Mesodermal cell (in vitro differentiated cells): ENCODE measurements around the gene DTD1. TPM values are rescaled to one million over a fixed set of nuclear protein-coding genes. Genes with fewer than 3 reads are reported as not detected.

Experiments used
- H3K27ac ChIP-seq: 2 replicates; pipeline ENCODE4 v1.7.0; 2013; ENCODE audit warnings: mild to moderate bottlenecking, low read depth, low read length, moderate library complexity; ENCODE audit not compliant: severe bottlenecking
- H3K36me3 ChIP-seq: 2 replicates; pipeline ENCODE4 v1.7.1; 2013; ENCODE audit warnings: mild to moderate bottlenecking, low read length, moderate library complexity; ENCODE audit not compliant: control insufficient read depth, insufficient read depth
- H3K4me1 ChIP-seq: one replicate; pipeline ENCODE4 v1.7.1; 2013; ENCODE audit warnings: mild to moderate bottlenecking, low read length; ENCODE audit not compliant: insufficient read depth, control insufficient read depth, poor library complexity, severe bottlenecking
- H3K4me3 ChIP-seq: 2 replicates; pipeline ENCODE4 v1.7.0; 2013; ENCODE audit warnings: low read length, control low read depth, mild to moderate bottlenecking; ENCODE audit not compliant: insufficient read depth, poor library complexity, severe bottlenecking; ENCODE audit errors: extremely low read depth
- H3K9me3 ChIP-seq: 2 replicates; pipeline ENCODE4 v1.7.1; 2013; ENCODE audit warnings: mild to moderate bottlenecking, low read length, moderate library complexity; ENCODE audit not compliant: control insufficient read depth
- WGBS, 2 experiments: methylation state at CpG; one replicate each; pipeline ENCODE4 v1.1.5; 2013; ENCODE audit warnings: missing lambda C conversion rate in 2 of 2; ENCODE audit not compliant: insufficient coverage in 2 of 2; 5-methylcytosine and 5-hydroxymethylcytosine counted together
- polyA plus RNA-seq, 2 experiments: library from polyadenylated mRNA; stranded (reverse); fragments of 50-300 nt; gene quantifications; one replicate each; pipeline ENCODE4 v1.2.3, GENCODE V29; 2013

DTD1 gene, protein sequence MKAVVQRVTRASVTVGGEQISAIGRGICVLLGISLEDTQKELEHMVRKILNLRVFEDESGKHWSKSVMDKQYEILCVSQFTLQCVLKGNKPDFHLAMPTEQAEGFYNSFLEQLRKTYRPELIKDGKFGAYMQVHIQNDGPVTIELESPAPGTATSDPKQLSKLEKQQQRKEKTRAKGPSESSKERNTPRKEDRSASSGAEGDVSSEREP
- polyA plus RNA-seq (2013, experiment 1 of 2) = 47.3 TPM
- polyA plus RNA-seq (2013, experiment 2 of 2) = 44.5 TPM

DNA sequence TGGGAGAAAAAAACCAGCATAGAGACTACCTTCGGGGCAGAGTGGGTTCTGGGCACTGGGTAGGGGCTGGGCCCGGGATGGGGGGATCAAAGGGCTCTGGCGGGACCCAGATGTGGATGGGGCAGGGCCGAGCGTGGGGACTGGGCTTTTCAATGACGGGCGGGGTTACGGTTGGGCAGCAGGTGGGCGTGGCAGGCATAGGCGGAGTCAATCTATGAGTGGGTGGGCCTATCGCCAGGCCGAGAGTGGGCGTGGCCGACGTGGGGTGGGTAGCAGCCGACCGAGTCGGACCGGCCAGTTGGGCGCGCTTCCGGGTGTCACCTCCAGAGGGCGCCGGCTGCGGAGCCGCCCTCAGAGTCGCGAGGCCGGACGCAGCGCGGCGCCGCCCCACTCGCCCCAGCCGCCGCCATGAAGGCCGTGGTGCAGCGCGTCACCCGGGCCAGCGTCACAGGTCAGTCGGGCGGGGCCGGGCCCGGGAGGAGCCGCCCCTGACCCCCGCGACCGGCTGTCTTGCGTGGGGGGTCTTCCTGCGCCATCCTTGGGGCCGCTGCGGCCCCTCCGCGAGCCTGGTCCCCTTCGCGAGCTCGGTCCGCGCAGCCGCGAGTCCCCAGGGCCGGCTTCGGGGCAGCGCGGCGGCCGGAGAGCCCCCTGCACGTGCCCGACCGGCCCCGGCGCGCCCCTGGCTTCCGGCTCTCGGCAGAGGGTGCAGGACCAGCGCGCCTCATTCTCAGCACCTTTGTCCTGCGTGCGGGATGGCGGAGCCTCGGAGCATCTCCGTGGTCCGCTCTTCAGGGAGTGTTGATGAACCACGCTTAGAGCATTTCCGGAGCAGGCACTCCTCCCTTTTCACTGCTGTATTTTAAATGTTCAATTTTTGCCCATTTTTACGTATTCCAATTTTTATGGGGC lies at the start of gene DTD1:
Gene DTD1, plus strand, starts transcription at position 390 of the 909 bp plus-strand sequence. Its CDS starts 19 bp downstream, at position 409.
- Histone ChIP-seq H3K9me3 (no peaks in the 10 kb centered on the region), H3K36me3 (no peaks in the 10 kb centered on the region), H3K4me1 (peaks cover 5% of the 10 kb centered on the region), H3K4me3 (peak within 1 kb of the TSS; percentile 67), H3K27ac (peak within 1 kb of the TSS; percentile 66)
- 1% methylated on average over 61 to 70 of the region's 88 CpGs for whole genome bisulfite sequencing, 2 experiments

DNA sequence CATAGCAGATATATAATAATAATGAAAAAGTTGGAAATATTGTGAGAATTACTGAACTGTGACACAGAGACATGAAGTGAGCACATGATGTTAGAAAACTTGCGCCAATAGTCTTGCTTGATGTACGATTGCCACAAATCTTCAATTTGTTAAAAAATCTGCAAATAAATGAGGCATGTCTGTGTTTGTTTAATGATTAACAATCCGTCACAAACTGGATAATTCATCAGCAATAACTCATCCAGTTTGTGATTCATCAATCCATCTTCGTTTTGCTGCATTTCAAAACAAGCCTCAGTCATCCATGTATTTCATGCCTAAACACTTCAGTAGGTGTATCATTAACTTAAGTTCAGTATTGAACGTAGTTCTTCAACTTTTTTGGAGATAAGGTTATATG lies 46.1 kb upstream of the DTD1 start:
- no peaks in the 10 kb centered on the region for H3K9me3 ChIP-seq
- no peak overlapping the region for H3K4me3 ChIP-seq
- peaks cover 75% of the 10 kb centered on the region for H3K36me3 ChIP-seq
- WGBS, 2 experiments = 93 to 98% methylated on average over 3 to 5 of the region's 5 CpGs
- no peaks in the 10 kb centered on the region for H3K4me1 ChIP-seq
- no peak overlapping the region for H3K27ac ChIP-seq

DNA sequence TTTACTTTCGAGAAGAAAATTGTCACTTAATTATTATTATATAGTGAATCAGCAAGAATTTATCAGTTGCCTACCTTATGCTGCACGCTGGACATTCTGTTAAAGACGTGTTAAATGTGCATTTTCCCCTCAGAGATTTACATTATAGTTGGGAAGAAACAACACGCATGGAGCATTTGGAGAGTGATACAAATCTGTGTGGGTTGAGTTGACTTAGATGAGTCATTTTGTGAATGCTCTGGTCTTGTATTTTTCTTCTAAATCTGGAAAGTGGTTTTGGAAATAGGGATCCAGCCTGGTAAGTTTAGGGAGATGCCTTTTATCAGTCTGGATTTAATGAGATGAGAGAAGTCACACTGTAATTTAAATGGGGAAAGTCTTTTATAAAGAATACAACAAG lies 44.6 kb upstream of the DTD1 start:
- Histone ChIP-seq H3K36me3 (peaks cover 80% of the 10 kb centered on the region), H3K4me3 (no peak overlapping the region), H3K9me3 (no peaks in the 10 kb centered on the region), H3K27ac (no peak overlapping the region), H3K4me1 (no peaks in the 10 kb centered on the region)
- 75 to 83% methylated on average over 1 of the region's 4 CpGs for WGBS, 2 experiments

DNA sequence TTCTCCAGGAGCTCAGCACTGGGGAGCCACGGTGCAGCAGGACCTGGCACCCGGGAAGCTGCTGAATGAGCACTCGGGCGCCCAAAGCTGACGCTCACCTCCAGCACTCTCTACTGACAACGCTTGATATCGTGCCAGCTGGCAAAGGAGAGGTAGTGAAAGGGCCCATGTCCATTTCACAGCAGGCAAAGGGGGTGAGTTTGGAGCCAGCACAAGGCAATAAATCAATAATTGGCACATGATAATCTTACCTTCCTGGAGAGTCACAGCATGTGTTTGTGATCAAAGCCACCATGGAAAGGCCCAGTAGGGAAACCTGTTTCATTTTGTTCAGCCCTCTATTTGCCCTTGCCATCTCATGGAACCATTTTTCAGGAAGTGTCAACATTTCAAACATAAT lies 43.9 kb upstream of the DTD1 start:
- peaks cover 86% of the 10 kb centered on the region for H3K36me3 ChIP-seq
- no peak overlapping the region for H3K4me3 ChIP-seq
- H3K27ac ChIP-seq = no peak overlapping the region
- WGBS, 2 experiments = 90 to 98% methylated on average over 2 to 5 of the region's 7 CpGs
- H3K4me1 ChIP-seq = no peaks in the 10 kb centered on the region
- H3K9me3 ChIP-seq = no peaks in the 10 kb centered on the region

DNA sequence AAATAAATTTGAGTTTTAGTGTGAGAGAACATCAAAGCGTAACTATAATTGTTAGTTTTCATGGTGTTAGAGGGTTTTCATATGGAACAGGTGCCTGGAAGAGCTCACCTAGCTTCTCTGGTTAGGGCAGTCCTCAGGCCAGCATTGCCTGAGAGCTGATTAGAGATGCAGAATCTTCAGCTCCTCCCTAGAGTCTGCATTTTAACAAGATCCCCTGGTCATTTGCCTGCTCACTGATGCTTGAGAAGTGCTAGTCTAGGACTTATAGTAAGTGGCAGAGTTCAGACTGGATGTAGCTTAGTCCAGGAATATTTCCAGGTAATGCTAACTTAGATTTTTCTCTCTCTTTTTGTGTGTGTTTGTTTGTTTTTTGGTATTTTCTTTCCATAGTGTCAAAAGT lies 42.3 kb upstream of the DTD1 start:
- Histone ChIP-seq H3K27ac (no peak overlapping the region), H3K4me1 (no peaks in the 10 kb centered on the region), H3K4me3 (no peak overlapping the region), H3K36me3 (peaks cover 89% of the 10 kb centered on the region), H3K9me3 (no peaks in the 10 kb centered on the region)
- WGBS, 2 experiments = 100% methylated on average over 1 of the region's 1 CpG; no CpG with 5 or more reads in 1 of the 2 experiments

DNA sequence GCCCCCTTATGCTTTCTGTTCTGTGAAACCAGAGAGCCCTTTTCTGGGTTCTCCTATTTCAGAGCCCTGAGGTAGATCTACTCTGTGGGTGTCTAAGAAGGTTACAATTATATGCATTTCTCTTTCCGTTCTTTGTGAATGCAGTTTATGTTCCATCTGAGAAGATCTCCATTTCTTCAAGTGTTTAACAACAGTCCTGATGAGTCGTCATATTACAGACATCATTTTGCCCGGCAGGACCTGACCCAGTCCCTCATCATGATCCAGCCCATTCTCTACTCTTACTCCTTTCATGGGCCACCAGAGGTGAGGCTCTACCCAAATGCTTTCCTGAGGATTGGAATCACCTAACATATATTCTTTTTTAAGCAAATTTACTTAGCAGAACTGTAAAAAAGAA lies 39.4 kb upstream of the DTD1 start:
- no peak overlapping the region for H3K4me3 ChIP-seq
- 100% methylated on average over 3 of the region's 3 CpGs for WGBS, 2 experiments
- no peaks in the 10 kb centered on the region for H3K9me3 ChIP-seq
- H3K36me3 ChIP-seq = peaks cover 82% of the 10 kb centered on the region
- H3K27ac ChIP-seq = no peak overlapping the region
- H3K4me1 ChIP-seq = no peaks in the 10 kb centered on the region

DNA sequence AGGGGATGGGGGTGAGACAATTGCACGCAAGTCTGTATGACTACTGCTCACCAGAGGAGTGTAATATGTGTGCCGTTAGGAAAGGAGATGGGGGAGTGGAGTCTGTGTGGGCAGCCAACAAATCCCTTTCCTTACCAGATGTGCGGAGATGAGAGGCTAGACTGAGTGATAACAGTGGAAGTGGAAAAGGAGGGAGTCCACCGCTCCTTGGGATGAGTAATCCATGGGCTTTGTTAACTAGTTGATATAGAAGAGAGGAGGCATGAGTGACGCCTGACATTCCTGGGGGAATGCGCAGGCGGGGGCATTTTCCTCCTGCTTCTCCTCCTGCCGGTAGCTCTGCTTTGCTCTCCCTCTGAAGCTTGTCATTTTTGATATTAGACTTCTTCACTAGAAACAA lies 34.1 kb upstream of the DTD1 start:
- WGBS, 2 experiments = 95 to 100% methylated on average over 3 to 7 of the region's 8 CpGs
- Histone ChIP-seq H3K9me3 (no peaks in the 10 kb centered on the region), H3K4me1 (no peaks in the 10 kb centered on the region), H3K4me3 (no peak overlapping the region), H3K36me3 (peaks cover 67% of the 10 kb centered on the region), H3K27ac (no peak overlapping the region)

DNA sequence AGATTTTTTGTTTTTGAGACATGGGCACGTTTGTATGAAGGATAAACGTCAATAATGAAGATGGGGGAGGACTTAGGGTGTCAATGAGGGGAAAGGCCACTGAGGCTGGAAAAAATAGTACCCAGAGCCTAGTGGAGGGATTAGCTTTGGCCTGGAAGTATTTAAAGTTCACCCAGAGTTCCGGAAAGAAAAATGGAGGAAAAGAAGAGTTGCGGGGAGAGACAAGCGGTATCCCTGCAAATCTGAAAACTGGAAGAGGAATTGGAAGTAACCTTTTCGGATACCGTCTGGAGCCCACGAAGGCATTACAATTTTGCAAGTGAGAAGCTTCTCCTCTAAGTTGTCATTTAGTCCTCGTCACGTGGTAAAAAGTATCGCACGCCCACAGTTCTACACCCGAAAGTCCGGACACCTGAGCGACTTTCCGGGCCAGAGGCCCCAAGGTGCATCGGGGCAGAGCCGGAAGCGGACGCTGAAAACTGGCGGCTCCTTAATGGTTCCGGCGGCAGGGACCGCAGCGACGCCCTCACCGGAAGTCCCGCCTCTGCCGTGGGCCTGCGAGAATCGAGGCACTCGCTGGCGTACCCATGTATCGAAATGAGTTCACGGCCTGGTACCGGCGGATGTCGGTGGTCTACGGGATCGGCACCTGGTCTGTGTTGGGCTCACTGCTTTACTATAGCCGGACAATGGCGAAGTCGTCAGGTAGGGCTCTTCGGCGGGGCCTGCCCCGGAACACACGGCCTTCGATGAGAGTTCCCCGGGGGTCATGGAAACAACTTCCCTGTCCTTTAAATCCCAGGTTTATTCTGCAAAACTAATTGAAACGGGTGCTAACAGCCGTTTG lies 20.7 kb upstream of the DTD1 start, which contains the start of gene SMIM26:
Gene SMIM26, plus strand, starts transcription at position 541 of the 847 bp plus-strand sequence. Its CDS starts 47 bp downstream, at position 588.
- H3K9me3 ChIP-seq = no peaks in the 10 kb centered on the region
- H3K4me3 ChIP-seq = peak within 1 kb of the TSS; percentile 73
- H3K36me3 ChIP-seq = peaks cover 33% of the 10 kb centered on the region
- no peaks in the 10 kb centered on the region for H3K4me1 ChIP-seq
- H3K27ac ChIP-seq = peak within 1 kb of the TSS; percentile 54
- WGBS, 2 experiments = 0 to 1% methylated on average over 48 to 49 of the region's 51 CpGs

DNA sequence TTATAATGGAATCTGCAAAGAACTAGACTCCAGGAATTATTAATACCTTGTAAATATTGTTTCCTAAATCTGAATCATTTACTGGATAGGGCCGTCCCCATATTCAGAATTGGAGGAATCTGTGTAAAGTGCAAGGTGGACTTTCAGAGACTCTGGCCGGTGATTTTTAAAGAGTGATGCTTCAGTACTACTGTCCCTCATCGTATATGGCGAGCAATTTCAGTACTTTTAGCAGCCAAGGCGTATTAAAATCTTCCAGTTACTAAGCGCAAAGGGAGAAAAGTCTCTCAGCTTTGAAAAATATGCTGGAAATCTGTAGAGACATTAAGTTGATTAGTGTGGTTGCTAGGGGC lies 20.1 kb upstream of the DTD1 start:
- peak overlapping the region; percentile 54 for H3K27ac ChIP-seq
- peaks cover 30% of the 10 kb centered on the region for H3K36me3 ChIP-seq
- H3K4me1 ChIP-seq = no peaks in the 10 kb centered on the region
- no peaks in the 10 kb centered on the region for H3K9me3 ChIP-seq
- 0 to 10% methylated on average over 5 of the region's 6 CpGs for WGBS, 2 experiments
- peak overlapping the region; percentile 73 for H3K4me3 ChIP-seq

DNA sequence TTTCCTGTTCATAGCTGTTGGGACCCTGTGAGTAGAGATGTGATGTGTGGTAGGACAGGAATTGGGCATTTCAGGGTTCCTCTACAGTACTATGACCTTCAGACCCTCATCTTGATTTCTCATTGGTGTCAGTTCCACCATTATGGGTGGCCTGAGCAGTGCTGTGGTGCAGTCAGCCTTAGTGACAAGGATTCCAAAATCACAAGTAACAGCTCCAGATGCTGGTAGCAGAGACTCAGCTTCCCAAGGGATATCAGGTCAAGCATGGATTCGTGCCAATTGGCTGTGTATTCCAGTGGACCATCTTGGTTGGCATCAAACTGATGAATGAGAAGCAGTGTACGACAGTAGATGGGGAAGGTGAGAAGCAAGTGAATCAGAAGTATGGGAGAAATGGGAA lies 16.8 kb upstream of the DTD1 start:
- 95 to 100% methylated on average over 2 of the region's 2 CpGs for WGBS, 2 experiments
- no peaks in the 10 kb centered on the region for H3K9me3 ChIP-seq

More for the DNA sequence above, 16.8 kb upstream of the DTD1 start:
- Histone ChIP-seq H3K36me3 (peaks cover 26% of the 10 kb centered on the region), H3K4me1 (no peaks in the 10 kb centered on the region), H3K27ac (no peak overlapping the region), H3K4me3 (no peak overlapping the region)
